SJSA1 (cell line): Measurements from ENCODE around the gene PCDHGB4. TPM values are rescaled to one million over a fixed set of nuclear protein-coding genes. Genes with fewer than 3 reads are reported as not detected.

ENCODE experiments used
- total RNA-seq: library from RNA; depleted of rRNA; stranded (reverse); fragments of >200 nt; shearing (Covaris generic); gene quantifications from 2 replicates; pipeline ENCODE4 v1.2.3, GENCODE V29; 2014; rRNA removed

Gene PCDHGB4
- total RNA-seq, 1 experiment from 2014 or later = 0.18 TPM

Other genes starting within 250 kb of the PCDHGB4 start
- gene PCDHB6, start 237.6 kb upstream of the PCDHGB4 start, total RNA-seq = 0.29 and 0.50 TPM in 2 replicates
- gene PCDHB7, start 215.1 kb upstream of the PCDHGB4 start, total RNA-seq = 0.85 and 0.87 TPM in 2 replicates
- gene PCDHB8, start 209.9 kb upstream of the PCDHGB4 start, total RNA-seq = 0.75 and 1.8 TPM in 2 replicates
- 11.9 and 16.3 TPM in 2 replicates for gene PCDHB16, start 205.3 kb upstream of the PCDHGB4 start, total RNA-seq
- gene PCDHB9, start 200.5 kb upstream of the PCDHGB4 start, total RNA-seq = 2.7 and 3.8 TPM in 2 replicates
- 3.3 and 4.7 TPM in 2 replicates for gene PCDHB10, start 195.3 kb upstream of the PCDHGB4 start, total RNA-seq
- gene PCDHB11, start 188.1 kb upstream of the PCDHGB4 start, total RNA-seq = 0.34 TPM in 1 of 2 replicates, not detected in the other
- gene PCDHB12, start 179.0 kb upstream of the PCDHGB4 start, total RNA-seq = 1.8 and 6.2 TPM in 2 replicates
- gene PCDHB13, start 173.8 kb upstream of the PCDHGB4 start, total RNA-seq = 1.3 and 1.7 TPM in 2 replicates
- 18.6 and 28.4 TPM in 2 replicates for gene PCDHB14, start 164.4 kb upstream of the PCDHGB4 start, total RNA-seq
- 0.74 and 1.0 TPM in 2 replicates for gene PCDHB15, start 142.3 kb upstream of the PCDHGB4 start, total RNA-seq
- 0.11 and 0.75 TPM in 2 replicates for gene SLC25A2, start 83.6 kb upstream of the PCDHGB4 start, total RNA-seq
- gene TAF7, start 66.9 kb upstream of the PCDHGB4 start, total RNA-seq = 147 and 154 TPM in 2 replicates
- 2.2 and 3.1 TPM in 2 replicates for gene PCDHGA1, start 57.2 kb upstream of the PCDHGB4 start, total RNA-seq
- 1.2 and 2.1 TPM in 2 replicates for gene PCDHGA2, start 48.9 kb upstream of the PCDHGB4 start, total RNA-seq
- 0.26 TPM in 1 of 2 replicates, not detected in the other for gene PCDHGA3, start 43.9 kb upstream of the PCDHGB4 start, total RNA-seq
- gene PCDHGB1, start 37.6 kb upstream of the PCDHGB4 start, total RNA-seq = 0.79 TPM in 1 of 2 replicates, not detected in the other
- 1.2 and 1.7 TPM in 2 replicates for gene PCDHGA4, start 32.7 kb upstream of the PCDHGB4 start, total RNA-seq
- 3.8 TPM in 1 of 2 replicates, not detected in the other for gene PCDHGB2, start 27.7 kb upstream of the PCDHGB4 start, total RNA-seq
- gene PCDHGA5, start 23.5 kb upstream of the PCDHGB4 start, total RNA-seq = 0.76 and 1.8 TPM in 2 replicates
- gene PCDHGB3, start 17.5 kb upstream of the PCDHGB4 start, total RNA-seq = 1.1 TPM in 1 of 2 replicates, not detected in the other
- gene PCDHGA6, start 13.8 kb upstream of the PCDHGB4 start, total RNA-seq = 0.38 and 1.4 TPM in 2 replicates
- 0.82 and 0.91 TPM in 2 replicates for gene PCDHGA7, start 5.0 kb upstream of the PCDHGB4 start, total RNA-seq
- gene PCDHGA8, start 4.9 kb downstream of the PCDHGB4 start, total RNA-seq = 0.32 and 1.1 TPM in 2 replicates
- 1.1 and 3.6 TPM in 2 replicates for gene PCDHGB5, start 10.2 kb downstream of the PCDHGB4 start, total RNA-seq
- gene PCDHGA9, start 15.1 kb downstream of the PCDHGB4 start, total RNA-seq = 0.55 TPM in 1 of 2 replicates, not detected in the other
- 1.2 and 1.3 TPM in 2 replicates for gene PCDHGB6, start 20.3 kb downstream of the PCDHGB4 start, total RNA-seq
- gene PCDHGA10, start 25.3 kb downstream of the PCDHGB4 start, total RNA-seq = 1.2 and 2.9 TPM in 2 replicates
- gene PCDHGB7, start 30.0 kb downstream of the PCDHGB4 start, total RNA-seq = 1.8 and 2.6 TPM in 2 replicates
- gene PCDHGA11, start 33.4 kb downstream of the PCDHGB4 start, total RNA-seq = 0.22 and 0.32 TPM in 2 replicates
- 0.34 TPM in 1 of 2 replicates, not detected in the other for gene PCDHGA12, start 42.8 kb downstream of the PCDHGB4 start, total RNA-seq
- 45.5 and 57.8 TPM in 2 replicates for gene PCDHGC3, start 88.3 kb downstream of the PCDHGB4 start, total RNA-seq
- gene PCDHGC4, start 97.3 kb downstream of the PCDHGB4 start, total RNA-seq = 0.22 and 0.39 TPM in 2 replicates
- 0.21 TPM in 1 of 2 replicates, not detected in the other for gene PCDHGC5, start 101.4 kb downstream of the PCDHGB4 start, total RNA-seq
- gene DIAPH1, start 231.3 kb downstream of the PCDHGB4 start, total RNA-seq = 44.5 and 48.7 TPM in 2 replicates
- 85.9 and 93.9 TPM in 2 replicates for gene HDAC3, start 249.2 kb downstream of the PCDHGB4 start, total RNA-seq
- 5.8 and 10.1 TPM in 2 replicates for gene RELL2, start 249.3 kb downstream of the PCDHGB4 start, total RNA-seq